ENCODE results near the gene MYMX.

The MYMX gene

GRCh38 chr6:44253307-44254101, 36.8 kb downstream of the MYMX start:
- DNase-seq, result no peak

GRCh38 chr6:44254191-44255104, 37.7 kb downstream of the MYMX start:
- no peak for DNase-seq

DNA sequence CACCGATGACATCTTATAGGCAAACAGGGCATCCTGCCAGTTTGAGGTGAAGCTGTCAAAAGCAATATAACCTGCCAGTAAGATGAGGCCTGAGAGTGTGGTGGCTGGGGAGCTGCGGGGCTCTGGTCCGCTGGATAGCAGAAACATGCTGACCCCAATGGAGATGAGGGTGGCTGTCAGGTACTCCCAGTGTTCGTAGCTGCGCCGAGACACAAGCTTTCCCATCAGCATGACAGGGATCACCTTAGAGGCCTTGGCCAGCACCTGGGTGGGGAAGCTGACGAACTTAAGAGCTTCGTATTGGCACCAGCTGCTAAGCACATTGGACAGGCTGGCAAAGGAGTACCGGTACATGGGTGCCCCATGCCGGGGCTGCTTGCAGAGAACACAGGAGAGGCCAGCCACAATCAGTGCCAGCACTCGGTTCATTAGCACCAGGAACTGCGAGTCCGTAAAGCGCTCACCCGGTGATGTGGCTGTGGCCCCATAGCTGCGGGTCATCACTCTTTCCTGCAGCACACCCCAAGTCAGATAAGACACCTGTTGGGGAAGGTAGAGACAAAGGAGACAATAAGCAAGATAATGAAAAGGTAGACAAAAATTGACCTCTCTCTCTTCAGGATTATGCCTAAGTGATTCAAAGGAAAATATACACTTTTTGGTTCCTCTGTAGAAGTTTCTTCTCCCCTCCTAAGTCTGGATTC, 38.5 kb downstream of the MYMX start:
- no peak for DNase-seq

DNA sequence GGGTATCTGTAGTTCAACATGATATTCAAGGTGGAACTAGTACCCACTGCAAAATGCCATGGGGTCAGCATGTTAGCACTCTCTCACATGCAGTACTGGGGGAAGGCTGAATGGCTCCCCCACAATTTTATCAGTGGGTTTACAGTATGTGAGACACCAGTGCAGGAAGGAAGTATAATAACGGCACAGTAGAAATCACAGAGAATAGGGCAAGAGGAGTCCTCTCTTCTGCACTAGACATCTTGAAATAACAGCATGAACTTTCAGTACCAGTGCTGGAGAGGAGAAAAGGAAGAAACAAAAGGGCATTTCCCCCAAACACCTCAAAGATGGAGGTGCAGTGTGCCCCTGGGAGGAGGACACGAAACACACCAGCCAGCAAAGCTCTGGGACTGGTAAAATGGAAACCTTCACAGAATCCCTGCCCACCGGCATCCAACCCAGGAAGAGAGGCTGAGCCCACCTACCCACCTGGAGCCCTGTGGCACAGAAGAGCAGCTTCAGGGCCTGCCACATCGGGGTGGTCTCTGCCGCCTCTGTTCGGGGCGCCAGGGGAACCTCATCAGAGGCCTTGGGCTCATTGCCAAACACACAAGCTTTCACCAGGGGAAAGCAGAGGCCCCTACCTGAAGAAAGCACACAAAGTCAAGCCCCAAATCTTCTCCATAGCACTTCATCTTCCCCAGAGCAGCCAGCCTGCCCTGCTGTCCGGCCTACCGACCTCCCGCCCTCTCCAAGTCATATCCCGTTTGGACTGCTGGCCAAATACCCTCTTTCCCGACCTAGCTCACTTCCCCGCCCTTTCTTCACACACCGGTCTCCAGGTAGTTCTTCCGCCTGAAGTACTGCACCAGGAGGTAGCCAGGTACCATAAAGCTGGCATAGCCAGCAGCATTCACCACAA, 39.4 kb downstream of the MYMX start:
- DNase-seq, result no peak

DNA sequence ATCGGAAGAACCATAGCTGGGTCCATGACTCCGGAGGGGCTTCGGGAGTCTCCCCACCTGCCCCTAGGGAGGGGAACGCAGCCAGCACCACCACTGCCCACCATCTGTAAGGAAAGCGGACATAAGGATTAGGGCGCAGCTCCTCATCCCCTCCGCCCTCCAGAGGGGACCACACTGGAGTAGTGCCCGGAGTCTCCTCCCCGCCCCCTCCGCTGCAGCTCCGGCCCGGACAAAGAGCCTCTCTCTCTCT, 40.0 kb downstream of the MYMX start:
- no peak for DNase-seq

- no peak for DNase-seq
Measured at GRCh38 chr6:44257025-44257752, 40.5 kb downstream of the MYMX start, which contains the start of gene SLC35B2. SLC35B2 (minus strand) TSS chr6:44257528; CDS start chr6:44257410, 118 bp downstream.

DNA sequence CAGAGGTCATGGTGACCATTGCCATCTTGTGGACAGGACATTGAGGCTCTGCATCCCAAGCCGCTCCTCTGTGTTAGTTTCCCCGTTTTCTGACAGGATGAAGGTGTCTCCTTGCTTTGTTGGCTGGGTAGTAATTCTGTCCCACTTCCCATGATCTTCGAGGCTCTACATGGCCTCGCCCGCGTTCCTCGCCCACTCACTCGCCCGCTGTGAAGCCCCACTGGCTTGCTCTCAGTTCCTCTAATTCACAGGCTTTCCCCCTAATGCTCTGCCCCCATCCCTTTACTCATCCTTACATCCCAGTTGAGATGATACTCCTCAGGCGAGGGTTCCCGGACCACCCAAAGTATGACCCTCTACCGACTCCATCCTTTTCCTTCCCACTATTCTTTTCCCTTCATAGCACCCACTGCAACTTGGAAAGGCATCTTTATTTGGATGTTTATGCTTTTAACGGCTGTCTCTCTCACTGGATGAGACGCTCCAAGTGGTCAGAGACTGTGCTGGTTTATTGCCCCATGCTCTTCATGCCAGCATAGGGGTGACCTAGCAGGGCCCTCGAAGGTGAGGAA, 41.1 kb downstream of the MYMX start:
- no peak for DNase-seq

GRCh38 chr6:44258325-44258863, 41.7 kb downstream of the MYMX start:
- DNase-seq, result no peak

DNA sequence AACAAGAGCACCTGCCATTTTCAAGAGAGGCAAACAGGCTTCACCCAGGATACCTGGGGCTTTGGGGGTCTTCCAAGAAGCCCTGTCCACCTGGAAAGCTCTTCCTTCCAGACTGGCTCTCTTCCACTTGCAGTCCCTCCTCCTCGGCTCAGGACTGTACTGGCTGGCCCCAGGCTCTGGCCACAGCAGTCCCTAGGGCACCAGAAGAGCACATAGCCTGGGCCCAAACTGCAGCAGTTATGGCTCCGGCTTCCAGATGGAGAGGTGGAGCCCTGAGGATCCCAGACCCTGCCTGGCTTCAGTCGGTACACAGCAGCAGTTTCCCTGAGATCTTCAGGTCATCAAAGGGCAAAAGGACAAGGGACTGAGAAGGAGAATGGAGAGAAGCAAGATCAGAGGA, 42.2 kb downstream of the MYMX start:
- no peak for DNase-seq

DNA sequence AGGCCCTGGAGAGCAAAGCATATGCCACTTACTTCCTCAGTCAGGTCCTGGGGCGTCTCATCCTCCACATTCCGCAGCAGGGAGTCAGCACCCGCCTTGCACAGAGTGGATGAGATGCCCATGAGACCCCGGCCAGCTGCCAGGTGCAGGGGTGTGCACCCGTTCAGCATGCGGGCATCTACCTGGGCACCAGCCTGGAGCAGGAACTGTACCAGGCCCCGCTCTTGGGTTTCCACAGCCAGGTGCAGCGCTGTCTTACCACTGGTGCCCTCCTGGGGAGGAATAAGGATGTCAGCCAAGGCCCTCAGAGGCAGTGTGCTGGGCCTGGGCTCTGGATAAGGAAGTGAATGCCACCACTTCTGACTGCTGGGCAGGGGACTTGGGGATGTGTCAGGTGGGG, 43.3 kb downstream of the MYMX start:
- DNase-seq, result no peak

GRCh38 chr6:44260451-44261297, 43.9 kb downstream of the MYMX start:
- DNase-seq, result no peak

DNA sequence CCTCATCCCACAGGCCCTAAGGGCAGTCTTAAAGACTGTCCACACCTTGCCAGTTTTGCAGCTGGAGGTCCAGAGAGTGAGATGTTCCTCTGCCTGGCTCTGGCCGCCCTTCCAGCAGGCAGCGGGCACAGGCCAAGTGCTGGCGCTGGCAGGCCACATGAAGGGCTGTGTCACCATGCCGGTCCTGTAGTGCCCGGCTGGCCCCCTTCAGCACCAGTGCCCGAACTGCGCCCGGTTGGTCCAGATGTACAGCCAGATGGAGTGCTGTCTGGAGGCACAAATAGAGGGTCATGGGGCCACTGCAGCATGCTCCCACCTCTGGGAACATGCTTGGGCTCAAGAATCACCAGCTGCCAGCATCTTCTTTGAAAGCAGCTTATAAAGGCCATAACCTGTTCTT, 44.9 kb downstream of the MYMX start:
- DNase-seq, result no peak

GRCh38 chr6:44262467-44263353, 46.0 kb downstream of the MYMX start:
- no peak for DNase-seq

GRCh38 chr6:44263354-44264100, 46.8 kb downstream of the MYMX start:
- DNase-seq, result no peak

DNA sequence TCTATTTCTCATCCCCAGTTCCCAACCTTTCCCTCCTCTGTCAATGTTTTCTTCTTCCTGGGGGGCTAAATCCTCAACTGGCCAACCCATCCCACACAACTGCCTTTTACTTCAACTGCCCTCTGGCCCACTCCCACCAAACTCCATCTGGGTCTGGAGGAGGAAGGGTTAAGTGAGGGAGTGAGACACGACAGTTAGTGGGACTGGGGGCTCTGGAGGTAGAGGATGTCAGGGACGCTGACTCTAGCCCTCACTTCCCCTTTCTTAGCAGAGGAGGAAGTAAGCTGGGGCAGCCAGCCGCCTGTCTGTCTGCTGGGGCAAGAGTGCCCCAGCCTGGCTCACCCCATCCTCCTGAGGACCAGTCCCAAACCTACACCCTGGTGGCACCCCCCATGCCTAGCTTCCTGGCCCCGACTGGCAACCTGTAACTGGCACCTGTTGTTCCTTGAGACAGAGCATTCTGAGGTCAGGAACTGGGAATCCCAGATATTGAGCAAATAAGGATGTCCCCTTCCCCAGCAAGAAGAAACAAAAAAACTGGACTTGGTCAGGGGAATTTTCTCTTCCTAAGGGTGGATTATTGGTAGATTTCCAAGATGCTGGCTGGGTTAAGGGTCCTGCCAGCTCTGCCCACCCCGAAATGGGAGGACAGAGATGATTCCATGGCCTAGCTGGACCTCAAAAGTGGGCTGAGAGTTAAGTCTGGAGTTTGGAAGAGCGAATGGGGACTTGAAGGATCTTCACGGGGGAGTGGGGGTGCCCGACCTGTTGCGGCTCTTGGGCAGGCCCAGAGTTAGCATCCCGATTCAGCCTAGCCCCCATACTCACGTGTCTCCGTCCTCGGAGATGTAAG, 47.7 kb downstream of the MYMX start:
- DNase-seq, result no peak

DNA sequence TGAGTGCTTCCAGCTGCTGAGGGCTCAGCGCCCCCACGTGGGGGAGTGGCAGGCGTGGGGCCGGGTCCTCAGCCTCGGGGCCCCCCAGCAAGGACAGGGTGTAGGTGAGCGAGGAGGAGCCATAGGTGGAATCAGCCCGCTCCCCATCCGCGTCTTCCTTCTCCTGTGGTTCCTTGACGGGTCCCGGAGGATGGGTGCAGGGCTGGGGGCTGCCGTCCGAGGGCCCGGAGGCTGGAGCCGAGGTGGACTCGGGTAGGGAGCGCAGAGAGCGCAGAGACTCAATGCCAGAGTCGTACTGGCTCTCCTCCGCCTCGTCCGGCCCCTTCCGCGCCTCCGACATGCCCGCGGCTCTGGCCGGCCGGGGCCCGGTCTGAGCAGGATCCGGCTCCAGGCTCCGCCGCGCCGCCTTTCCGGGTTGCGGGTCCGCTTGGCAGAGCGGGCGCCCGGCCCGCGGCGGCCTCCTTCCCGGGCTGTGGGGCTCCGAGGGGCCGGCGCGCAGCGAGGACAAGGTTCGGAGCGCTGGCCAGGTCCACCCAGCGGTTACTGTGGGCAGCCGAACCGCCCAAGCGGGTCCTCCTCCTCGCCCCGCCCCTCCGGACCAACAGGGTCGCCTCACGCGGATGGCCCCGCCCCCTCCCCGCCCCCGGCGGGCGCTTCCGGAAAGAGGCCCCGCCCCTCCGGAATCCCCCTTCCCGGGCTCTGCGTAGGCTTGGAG, 48.4 kb downstream of the MYMX start, which contains the start of gene NFKBIE:
TSS of gene NFKBIE (minus strand) at position 545 of the 715 bp plus-strand sequence. CDS start at position 340, 205 bp downstream.
- DNase-seq, result peak; percentile 41 to 66

All from cerebellar nuclear complex (tissue), 1 donor.